Measurements from ENCODE around the gene IFNA16. TPM values are rescaled to one million over a fixed set of nuclear protein-coding genes. Genes with fewer than 3 reads are reported as not detected.
"Not testable (repeated sequence)": the region's sequence is repeated elsewhere in the genome, so short reads cannot be mapped to it uniquely, and the experiment has no call there.

The IFNA16 gene
- total RNA-seq, 1 donor from 2014 or later = not detected

DNA sequence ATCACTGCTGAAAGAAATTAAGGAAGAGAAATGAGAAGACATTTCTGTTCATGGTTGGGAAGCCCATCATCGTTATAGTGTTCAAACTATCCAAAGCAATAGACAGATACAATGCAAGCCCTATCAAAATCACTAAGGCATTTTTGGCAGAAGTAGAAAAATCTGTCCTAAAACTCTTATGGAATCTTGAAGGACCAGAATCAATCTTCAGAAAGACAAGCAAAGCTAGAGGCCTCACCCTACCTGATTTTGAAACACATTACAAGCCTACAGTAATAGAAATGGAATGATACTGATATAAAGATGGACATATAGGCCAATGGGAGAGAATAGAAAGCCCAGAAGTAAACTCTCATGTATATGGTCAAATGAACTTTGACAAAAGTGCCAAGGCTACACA lies 45.8 kb downstream of the IFNA16 start:
- H3K9me3 Mint-ChIP-seq = no peaks in the 10 kb centered on the region
- H3K4me1 Mint-ChIP-seq = no peaks in the 10 kb centered on the region
- TF ChIP-seq, protein P1, sequence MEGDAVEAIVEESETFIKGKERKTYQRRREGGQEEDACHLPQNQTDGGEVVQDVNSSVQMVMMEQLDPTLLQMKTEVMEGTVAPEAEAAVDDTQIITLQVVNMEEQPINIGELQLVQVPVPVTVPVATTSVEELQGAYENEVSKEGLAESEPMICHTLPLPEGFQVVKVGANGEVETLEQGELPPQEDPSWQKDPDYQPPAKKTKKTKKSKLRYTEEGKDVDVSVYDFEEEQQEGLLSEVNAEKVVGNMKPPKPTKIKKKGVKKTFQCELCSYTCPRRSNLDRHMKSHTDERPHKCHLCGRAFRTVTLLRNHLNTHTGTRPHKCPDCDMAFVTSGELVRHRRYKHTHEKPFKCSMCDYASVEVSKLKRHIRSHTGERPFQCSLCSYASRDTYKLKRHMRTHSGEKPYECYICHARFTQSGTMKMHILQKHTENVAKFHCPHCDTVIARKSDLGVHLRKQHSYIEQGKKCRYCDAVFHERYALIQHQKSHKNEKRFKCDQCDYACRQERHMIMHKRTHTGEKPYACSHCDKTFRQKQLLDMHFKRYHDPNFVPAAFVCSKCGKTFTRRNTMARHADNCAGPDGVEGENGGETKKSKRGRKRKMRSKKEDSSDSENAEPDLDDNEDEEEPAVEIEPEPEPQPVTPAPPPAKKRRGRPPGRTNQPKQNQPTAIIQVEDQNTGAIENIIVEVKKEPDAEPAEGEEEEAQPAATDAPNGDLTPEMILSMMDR (IDR thresholded peaks at IDR 0.05; ENCODE audit: unreplicated experiment) = no peak
- DNase-seq (ENCODE audit: low spot score in 2 of 2, unreplicated experiment in 2 of 2) = no peak
- no peak overlapping the region for H3K4me3 Mint-ChIP-seq
- H3K27me3 Mint-ChIP-seq (ENCODE audit: low read depth) = peaks cover 44% of the 10 kb centered on the region
- no peak overlapping the region for H3K27ac Mint-ChIP-seq
- H3K36me3 Mint-ChIP-seq = no peaks in the 10 kb centered on the region

- H3K9me3 Mint-ChIP-seq; H3K4me3 Mint-ChIP-seq; DNase-seq (ENCODE audit: low spot score in 2 of 2, unreplicated experiment in 2 of 2); H3K27ac Mint-ChIP-seq; H3K4me1 Mint-ChIP-seq; H3K36me3 Mint-ChIP-seq: not testable (repeated sequence)
- H3K27me3 Mint-ChIP-seq (ENCODE audit: low read depth) = peaks cover 19% of the 10 kb centered on the region
These were observed 50.6 kb downstream of the IFNA16 start, which contains the start of gene IFNA21 for GRCh38 chr9:21166560-21166959. Gene IFNA21 (minus strand): TSS chr9:21166660. CDS start chr9:21166612, 48 bp downstream.

Other genes with a start within 250 kb of the IFNA16 start
- 3.0 TPM in 3 replicates for gene HACD4, start 185.7 kb downstream of the IFNA16 start, total RNA-seq
- gene IFNB1, start 139.4 kb downstream of the IFNA16 start, total RNA-seq = not detected in 3 replicates
- not detected in 3 replicates for gene IFNW1, start 75.5 kb downstream of the IFNA16 start, total RNA-seq
- gene IFNA21, start 50.7 kb downstream of the IFNA16 start, total RNA-seq = not detected in 3 replicates
- gene IFNA4, start 29.7 kb downstream of the IFNA16 start, total RNA-seq = not detected in 3 replicates
- gene IFNA7, start 15.1 kb downstream of the IFNA16 start, total RNA-seq = not detected in 3 replicates
- gene IFNA10, start 10.2 kb downstream of the IFNA16 start, total RNA-seq = not detected in 3 replicates
- gene IFNA17, start 10.9 kb upstream of the IFNA16 start, total RNA-seq = not detected in 3 replicates
- gene IFNA14, start 22.7 kb upstream of the IFNA16 start, total RNA-seq = not detected in 3 replicates
- gene IFNA5, start 88.0 kb upstream of the IFNA16 start, total RNA-seq = not detected in 3 replicates
- 36.7 to 37.5 TPM (median 36.9 TPM) in 3 replicates for gene KLHL9, start 118.1 kb upstream of the IFNA16 start, total RNA-seq
- gene IFNA6, start 133.6 kb upstream of the IFNA16 start, total RNA-seq = 0.14 TPM in 1 of 3 replicates, not detected in the others
- gene IFNA13, start 150.7 kb upstream of the IFNA16 start, total RNA-seq = 0.60 to 1.0 TPM (median 0.66 TPM) in 3 replicates
- gene IFNA2, start 168.1 kb upstream of the IFNA16 start, total RNA-seq = 0.34 to 0.62 TPM (median 0.58 TPM) in 3 replicates
- gene IFNA8, start 191.8 kb upstream of the IFNA16 start, total RNA-seq = not detected in 3 replicates
- gene IFNA1, start 223.1 kb upstream of the IFNA16 start, total RNA-seq = not detected in 3 replicates

Data from mesothelial cell of epicardium (in vitro differentiated cells).